ENCODE data around the gene CGB8.

DNA sequence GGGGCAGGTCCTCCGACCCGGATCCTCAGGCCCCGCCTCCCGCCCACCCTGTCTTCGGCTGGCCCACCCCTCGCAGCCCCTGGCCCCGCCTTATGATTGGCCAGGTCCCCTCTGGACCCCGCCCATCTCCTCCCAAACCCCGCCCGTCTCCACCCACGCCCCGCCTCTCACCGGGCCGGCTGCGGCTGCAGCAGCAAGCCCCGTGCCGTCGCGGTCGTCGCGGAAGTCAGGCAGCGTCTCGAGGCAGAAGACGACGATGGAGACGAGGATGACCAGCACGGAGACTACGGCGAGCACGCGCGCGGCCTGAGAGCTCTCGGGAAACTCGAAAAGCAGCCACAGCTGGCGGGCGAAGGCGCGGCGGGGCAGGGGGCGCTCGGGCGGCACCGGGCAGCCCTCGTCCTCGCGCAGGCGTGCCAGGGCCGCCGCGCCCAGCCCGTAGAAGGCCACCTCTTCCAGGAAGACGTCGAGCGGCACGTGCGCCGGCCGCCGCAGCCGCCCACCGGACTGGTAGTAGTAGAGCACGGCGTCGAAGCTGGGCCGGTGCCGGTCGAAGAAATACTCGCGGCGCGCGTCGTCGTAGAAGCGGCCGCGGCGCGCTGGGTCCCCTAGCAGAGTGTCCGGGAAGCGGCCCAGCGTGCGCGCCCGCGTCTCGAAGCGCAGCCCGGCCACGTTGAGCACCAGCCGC lies 23.1 kb upstream of the CGB8 start:
- no peak for TF ChIP-seq ZNF274 (IDR thresholded peaks at IDR 0.05; ENCODE audit: low read depth, low read length)
- no peak for TF ChIP-seq SUZ12 (IDR thresholded peaks at IDR 0.05; ENCODE audit: extremely low read depth, insufficient read depth, insufficient read length)
- no peak for TF ChIP-seq YY1 (IDR thresholded peaks at IDR 0.05; ENCODE audit: insufficient read depth, insufficient read length)

Measured in NT2/D1 (cell line).